KOPT-K1 (cell line): ENCODE results near the gene RASSF1.

Experiments used
- H3K27ac ChIP-seq: fragments of 200-600 bp; sonication (generic); 2 replicates; pipeline ENCODE4 v1.5.1; 2016; ENCODE audit warnings: antibody characterized with exemption, mild to moderate bottlenecking, low read depth, low read length; ENCODE audit not compliant: poor library complexity, severe bottlenecking
- H3K36me3 ChIP-seq: fragments of 200-600 bp; sonication (generic); 2 replicates; pipeline ENCODE4 v1.5.1; 2017; ENCODE audit warnings: antibody characterized with exemption, mild to moderate bottlenecking, low read length, moderate library complexity; ENCODE audit not compliant: insufficient read depth
- H3K9me3 ChIP-seq: fragments of 200-600 bp; sonication (generic); 2 replicates; pipeline ENCODE4 v1.5.1; 2017; ENCODE audit warnings: antibody characterized with exemption, low read length, mild to moderate bottlenecking; ENCODE audit not compliant: insufficient read depth, poor library complexity, severe bottlenecking

The RASSF1 gene

DNA sequence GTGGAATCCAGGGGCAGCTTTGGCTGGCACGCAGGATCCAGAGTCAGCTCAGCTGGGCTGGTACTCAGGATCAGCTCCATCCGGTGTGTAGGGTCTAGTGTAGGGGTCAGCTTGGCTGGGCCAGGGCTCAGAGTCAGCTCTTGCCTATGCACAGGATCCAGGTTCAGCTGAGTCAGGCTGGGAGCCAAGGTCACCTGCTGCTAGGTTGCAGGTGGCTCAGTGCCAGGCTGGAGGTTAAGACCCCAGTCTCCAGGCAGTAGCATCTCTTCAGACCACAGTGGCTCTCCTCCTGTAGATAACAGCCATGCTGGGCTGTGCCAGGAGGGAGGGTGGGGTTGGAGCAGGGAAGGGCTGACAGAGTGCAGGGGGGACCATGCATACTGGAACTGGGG, 43.3 kb downstream of the RASSF1 start:
- Histone ChIP-seq H3K27ac (no peak overlapping the region), H3K9me3 (no peaks in the 10 kb centered on the region), H3K36me3 (no peaks in the 10 kb centered on the region)

DNA sequence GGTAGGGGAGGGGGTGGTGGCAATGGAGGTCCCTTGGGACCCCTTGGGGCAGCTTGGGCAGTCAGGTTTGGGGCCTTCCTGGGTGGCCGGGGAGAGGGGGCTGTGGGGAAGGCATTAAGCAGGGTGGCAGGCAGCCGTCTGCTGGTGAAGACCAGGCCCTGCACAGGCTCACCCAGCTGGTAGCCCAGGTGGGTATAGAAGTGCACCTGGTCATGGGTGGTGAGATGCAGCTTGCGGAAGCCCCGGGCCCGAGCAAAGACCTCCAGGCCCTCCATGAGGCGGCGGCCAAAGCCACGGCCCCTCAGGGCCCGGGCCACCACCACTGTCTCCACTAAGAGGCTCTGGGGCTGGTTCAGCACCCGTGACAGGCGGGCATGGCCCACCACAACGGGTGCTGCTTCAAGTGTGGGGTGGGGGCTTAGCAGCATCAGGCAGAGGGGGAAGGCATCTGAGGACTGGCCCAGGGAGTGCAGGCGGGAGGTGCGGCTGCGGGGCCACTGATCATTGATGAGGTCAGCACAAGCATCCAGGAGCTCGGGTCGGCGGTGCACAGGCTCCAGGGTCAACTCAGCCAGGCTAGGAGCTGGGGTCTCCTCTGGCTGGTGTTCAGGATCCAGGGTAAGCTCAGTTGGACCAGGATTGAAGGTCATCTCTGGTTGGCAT, 43.8 kb downstream of the RASSF1 start:
- no peaks in the 10 kb centered on the region for H3K9me3 ChIP-seq
- no peaks in the 10 kb centered on the region for H3K36me3 ChIP-seq
- no peak overlapping the region for H3K27ac ChIP-seq

DNA sequence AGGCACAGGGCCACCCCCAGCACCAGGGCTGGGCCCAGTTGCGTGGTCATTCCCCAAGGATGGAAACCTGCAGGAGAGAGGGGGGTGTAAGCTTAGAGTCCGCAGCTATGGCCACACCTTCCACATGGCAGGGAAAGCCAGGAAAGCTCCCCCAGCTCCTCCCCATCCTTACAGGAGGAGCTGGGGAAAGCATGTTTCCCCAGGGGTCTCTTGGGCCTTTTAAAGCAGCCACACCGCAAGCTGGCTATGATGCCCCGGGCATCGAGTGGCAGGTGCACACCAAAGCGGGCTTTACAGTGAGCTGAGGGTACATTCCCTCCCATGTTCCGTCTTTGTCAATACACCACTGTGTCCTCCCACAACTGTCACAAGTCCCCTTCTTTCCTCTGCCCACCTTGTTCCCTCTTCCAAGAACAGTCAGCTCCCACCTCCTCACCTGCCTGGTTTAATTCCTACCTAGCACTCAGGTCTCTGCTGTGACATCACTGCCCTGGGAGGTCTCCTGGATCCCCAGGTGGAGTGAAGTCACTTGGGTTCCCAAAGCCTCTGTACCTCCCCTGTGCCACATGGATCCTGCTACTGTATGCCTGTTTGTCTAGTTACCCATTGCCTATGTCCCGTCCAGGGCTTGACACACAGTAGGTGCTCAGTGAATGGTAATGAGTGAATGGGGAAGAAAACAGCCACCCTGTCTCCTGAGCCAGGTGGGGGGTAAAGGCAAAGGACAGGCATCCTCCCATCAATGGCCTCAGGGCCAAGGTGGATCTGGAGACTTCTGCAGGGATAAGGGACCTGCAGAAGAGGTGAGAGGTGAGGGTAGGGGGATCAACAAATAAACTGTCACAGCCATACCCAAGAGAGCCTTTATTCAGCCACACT, 44.8 kb downstream of the RASSF1 start:
- Histone ChIP-seq H3K27ac (no peak overlapping the region), H3K9me3 (no peaks in the 10 kb centered on the region), H3K36me3 (no peaks in the 10 kb centered on the region)

DNA sequence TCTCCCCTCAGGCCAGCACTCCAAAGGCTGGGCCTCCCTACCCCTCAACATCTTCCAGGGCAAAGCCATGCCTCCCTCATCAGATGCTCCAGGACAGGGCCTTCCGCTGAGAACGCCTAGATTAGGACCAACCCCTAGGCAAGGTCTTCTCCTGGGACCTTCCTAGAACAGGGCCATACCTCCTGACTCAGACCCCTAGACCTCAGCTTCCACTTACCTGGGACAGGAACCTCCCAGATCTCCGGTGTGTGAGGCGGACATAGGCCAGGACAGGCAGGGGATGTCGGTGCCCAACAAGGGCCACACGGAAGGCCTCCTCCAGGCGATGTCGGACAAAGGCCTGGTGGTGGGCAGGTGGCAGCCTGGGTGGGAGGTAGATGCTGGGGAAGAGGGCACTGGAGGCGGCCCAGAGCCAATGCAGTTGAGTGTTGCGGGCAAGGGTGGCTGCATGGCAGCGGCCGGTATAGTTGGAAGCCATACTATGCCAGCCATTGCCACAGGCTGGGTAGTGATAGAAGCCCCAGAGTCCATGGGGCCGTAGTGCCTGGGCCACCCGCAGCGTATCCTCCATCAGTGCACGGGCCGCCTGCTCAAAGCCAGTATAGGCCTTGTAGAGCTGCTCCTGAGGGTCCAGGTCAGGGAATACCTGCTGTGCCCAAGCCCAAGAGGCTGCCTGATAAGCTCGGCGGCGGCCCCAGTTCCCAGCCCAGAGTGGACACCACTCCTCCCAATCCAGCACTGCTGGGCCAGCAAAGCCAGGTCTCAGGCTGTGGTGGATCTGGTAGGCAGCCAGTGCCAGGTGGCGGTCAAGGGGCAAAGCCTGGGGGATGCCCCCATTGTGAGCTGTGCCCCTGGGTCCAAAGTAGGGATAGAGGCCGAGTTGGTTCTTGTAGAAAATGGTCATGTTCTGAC, 45.9 kb downstream of the RASSF1 start:
- Histone ChIP-seq H3K9me3 (no peaks in the 10 kb centered on the region), H3K36me3 (peaks cover 9% of the 10 kb centered on the region), H3K27ac (no peak overlapping the region)

DNA sequence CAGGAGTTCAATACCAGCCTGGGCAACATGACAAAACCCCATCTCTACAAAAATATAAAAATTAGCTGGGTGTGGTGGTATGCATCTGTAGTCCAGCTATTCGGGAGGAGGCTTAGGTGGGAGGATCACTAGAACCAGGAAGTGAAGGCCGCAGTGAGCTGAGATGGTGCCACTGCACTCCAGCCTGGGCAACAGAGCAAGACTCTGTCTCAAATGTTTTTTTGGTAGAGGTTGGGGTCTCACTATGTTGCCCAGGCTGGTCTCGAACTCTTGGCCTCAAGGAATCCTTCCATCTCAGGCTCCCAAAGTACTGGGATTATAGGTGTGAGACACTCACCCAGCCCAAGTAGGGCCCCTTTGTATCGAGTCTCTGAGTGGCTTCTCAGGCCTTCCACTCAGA, 46.5 kb downstream of the RASSF1 start:
- Histone ChIP-seq H3K36me3 (peaks cover 16% of the 10 kb centered on the region), H3K27ac (no peak overlapping the region), H3K9me3 (no peaks in the 10 kb centered on the region)

DNA sequence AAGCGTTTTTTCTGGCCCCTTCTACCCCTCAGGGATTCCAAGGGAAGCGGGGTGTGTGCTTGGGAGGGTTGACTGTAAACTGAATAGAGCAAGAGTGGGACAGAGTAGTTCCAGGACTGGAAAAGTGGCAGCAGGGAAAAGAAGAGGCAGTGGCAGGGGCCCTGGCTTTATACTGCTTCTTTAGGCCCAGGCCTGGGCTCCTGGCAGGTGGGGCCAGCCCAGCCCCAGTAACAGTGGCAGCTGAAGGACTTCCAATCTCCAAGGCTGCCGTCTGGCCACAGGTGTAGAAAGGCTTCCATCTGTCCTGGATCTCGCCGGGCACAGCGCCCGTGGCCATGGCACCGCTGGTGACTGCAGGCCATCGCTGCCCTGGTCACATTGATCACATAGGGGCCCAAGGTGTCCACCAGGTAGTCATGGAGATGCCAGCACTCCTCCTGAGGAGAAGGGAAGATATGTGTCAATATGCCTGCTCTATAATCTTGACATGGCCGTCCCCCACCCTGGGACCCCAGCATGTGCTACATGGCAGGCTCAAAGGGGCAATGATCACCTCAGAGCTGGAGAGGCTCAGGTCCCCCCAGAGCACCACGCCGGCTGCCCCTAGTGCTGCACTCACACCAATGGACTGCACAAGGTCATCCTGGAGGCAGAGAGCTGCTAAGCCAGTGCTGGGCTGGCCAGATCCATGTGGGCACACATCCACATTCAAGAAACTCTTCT, 47.4 kb downstream of the RASSF1 start:
- Histone ChIP-seq H3K27ac (peak overlapping the region; percentile 79), H3K36me3 (peaks cover 24% of the 10 kb centered on the region), H3K9me3 (no peaks in the 10 kb centered on the region)

DNA sequence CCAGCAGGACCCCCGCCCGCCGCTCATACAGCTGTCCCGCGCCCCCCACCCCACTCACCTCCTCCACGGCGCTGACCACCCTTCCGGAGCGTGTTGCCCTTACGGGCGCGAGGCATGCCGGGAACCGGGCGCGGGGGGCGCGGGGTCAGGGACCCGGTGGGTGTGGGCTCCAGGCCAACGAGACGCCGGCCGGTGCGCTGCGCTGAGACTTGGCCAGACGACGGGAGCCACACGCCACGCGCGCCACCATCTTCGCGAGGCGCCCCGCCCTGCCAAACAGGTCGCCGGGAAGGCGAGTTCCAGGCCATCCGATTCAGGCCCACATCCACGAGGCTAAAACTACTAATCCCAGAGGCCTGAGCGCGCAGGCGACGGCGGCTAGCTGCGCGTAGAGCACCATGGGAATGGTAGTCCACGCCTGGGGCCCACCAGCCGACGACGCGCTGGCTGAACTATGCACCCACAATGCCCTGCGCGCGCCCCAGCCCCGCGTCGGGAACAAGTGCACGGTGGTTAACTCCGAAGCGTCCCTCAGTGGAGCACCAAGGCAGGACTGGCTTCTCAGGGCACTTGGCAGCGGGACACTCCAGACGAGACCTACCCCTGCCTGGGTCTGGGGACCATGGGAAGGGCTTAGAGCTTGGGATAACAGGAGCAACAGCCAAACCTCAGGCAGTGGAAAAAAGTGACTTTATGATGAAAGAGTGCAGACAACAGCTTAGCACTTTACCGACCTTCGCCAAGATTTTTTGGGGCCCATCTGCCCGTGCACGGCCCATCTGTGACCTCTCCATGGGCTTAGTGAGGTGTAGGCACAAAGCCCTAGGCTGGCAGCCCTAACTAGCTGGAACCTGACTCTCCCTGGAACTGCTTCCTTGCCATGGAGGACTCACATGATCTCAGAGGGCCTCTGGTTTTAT, 48.2 kb downstream of the RASSF1 start, which contains the start of gene IFRD2:
TSS of gene IFRD2 (minus strand) at position 271 of the 920 bp plus-strand sequence. CDS start at position 116, 155 bp downstream.
- Histone ChIP-seq H3K36me3 (peaks cover 32% of the 10 kb centered on the region), H3K27ac (peak within 1 kb of the TSS; percentile 79)

DNA sequence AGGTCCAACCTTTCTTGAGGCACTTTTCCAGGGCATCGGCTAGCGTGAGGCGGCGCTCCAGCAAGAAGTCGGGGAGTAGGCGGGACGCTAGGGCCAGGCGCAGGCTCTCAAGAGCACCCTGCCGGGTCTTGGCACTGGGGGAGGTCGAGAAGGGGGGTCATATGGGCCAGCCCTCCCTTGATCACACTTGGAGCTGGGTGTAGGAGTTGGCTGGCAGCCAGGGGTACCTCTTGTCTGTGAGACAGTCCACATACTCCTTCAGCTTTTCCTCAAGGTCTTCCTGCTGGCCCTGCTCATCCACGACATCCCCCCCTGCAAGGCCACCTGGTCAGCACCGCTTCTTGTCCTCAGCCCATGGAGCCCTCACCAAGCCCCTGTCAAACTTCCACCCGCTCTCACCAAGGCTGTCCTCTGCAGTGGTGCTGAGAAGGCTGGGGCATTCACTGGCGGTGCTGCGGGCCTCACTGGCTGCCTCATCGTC, 50.4 kb downstream of the RASSF1 start:
- H3K36me3 ChIP-seq, result peaks cover 51% of the 10 kb centered on the region
- no peaks in the 10 kb centered on the region for H3K9me3 ChIP-seq
- no peak overlapping the region for H3K27ac ChIP-seq

More for the DNA sequence above, 48.2 kb downstream of the RASSF1 start, which contains the start of gene IFRD2:
- no peaks in the 10 kb centered on the region for H3K9me3 ChIP-seq

DNA sequence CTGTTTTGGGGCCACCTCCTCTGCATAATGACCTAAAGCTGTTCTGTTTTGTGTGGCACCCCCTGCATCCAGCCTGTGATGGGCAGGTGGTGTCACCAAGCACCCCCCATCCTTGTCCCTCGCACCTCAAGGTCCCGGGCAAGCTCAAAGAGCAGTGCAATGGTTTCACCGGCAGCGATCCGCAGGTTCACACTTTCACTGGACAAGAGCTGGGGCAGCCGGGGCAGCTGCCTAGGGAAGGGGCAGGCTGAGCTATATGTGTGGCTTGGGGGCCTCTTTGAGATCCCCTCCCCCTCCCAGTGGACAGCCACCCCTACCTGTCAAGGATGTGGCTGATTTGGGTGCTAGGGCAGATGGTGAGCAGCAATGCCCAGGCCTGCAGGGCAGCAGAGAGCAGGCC, 51.5 kb downstream of the RASSF1 start:
- no peak overlapping the region for H3K27ac ChIP-seq
- H3K9me3 ChIP-seq, result no peaks in the 10 kb centered on the region
- peaks cover 51% of the 10 kb centered on the region for H3K36me3 ChIP-seq

DNA sequence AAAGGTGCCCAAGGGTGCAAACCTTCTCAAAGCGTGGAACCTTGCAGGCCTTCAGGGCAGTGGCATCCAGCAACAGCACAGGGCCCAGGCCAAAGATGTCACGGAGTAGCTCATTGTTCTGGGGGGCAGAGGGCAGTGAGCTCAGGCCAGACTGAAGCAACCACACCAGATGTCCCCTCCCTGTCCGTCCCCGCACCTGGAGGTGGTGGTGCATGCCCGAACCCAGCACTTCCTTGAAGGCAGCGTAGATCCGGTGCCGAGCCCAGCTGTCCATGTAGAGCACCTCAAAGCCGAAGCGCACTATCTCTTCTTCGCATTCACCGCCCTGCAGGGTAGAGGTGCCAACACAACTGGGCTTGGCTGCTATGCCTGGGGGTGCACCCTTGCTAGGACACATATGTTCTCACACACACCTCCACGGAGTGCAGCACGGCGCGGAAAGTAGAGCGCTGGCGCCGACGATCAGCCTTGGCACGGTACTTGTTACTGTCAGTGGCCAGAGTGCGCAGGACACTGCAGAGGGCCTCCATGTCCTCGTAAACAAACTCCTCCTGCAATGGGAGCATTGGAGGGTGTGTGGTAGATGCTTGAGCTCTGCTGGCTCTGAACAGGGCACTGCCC, 52.1 kb downstream of the RASSF1 start:
- H3K9me3 ChIP-seq, result no peaks in the 10 kb centered on the region
- H3K36me3 ChIP-seq, result peaks cover 51% of the 10 kb centered on the region
- no peak overlapping the region for H3K27ac ChIP-seq

DNA sequence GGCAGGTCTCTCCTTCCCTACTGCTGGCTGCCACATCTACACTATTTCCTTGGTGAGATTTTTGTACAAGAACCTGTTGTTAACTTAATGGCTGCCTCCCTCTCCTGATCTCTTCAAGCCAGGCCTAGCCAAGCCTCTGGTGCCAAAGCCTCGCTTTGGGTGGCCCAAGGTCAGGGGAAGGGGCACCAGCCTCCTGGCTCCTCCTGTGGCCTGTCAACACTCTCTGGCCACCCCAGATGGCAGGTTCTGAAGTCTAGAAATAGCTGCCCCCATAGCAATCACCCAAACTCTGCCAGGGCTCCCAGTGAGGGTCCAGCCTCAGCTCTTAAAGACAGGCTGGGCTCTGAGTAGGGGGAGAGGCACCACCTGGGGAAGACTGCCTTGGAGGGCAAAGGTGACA, 53.4 kb downstream of the RASSF1 start:
- Histone ChIP-seq H3K36me3 (peaks cover 51% of the 10 kb centered on the region), H3K27ac (no peak overlapping the region), H3K9me3 (no peaks in the 10 kb centered on the region)

DNA sequence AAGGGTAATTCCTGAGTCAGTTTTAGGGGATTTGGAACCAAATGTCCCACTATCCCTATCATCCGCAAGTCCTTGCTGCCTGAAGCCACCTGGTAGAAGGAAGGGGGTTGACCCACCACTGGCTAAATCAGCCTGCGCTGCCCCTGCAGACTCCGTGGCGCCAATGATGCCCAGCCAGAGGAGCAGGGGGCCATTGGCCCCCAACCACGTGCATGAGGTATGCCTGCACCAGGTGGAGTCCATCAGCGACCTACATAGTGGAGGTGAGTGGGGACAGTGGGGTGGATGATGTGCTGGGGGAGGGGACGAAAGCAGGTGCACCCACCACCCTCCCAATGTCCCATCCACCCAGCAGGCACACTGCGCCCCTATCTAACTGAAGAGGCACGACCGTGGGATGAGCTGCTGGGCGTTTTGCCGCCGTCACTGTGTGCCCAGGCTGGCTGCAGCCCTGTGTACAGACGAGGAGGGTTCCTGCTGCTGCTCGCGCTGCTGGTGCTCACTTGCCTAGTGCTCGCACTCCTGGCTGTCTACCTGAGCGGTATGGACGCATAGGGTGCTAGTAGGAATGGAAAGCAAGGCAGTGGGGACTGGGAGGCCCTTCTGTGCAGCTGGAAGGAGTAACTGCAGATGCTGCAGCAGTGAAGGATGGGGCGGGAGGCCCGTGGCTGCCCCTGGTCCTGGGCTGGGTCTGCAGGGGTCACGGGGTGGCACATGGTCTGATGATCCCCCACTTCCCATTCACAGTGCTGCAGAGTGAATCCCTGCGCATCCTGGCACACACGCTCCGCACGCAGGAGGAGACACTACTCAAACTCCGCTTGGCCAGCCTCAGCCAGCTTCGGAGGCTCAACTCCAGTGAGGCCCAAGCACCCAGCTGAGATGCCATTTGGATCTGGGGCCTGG, 54.1 kb downstream of the RASSF1 start:
- Histone ChIP-seq H3K9me3 (no peaks in the 10 kb centered on the region), H3K27ac (no peak overlapping the region), H3K36me3 (peaks cover 51% of the 10 kb centered on the region)
